HCT116 (cell line): ENCODE measurements around the gene CLK3. TPM values are rescaled to one million over a fixed set of nuclear protein-coding genes. Genes with fewer than 3 reads are reported as not detected.

Source experiments
- ATAC-seq: fragments of 200-7000 bp; cut with Tn5 transposase; 2 replicates; pipeline ENCODE4 v1.9.1; 2020; ENCODE audit warnings: mild to moderate bottlenecking, moderate library complexity
- BruUV-seq: library from RNA; stranded (reverse); fragments of 400-500 nt; replicated peaks from 2 replicates; lab custom pipeline; 2021; lab: Mats Ljungman, UMichigan
- CTCF ChIA-PET: fragments of 300-600 bp; sonication (Branson Sonifier 250); formaldehyde crosslinking; loops from one replicate; lab custom pipeline; 2021; ENCODE audit warnings: antibody characterized with exemption; lab: Charles Lee
- POLR2A ChIA-PET: fragments of 300-600, 350-600 bp; sonication (Branson Sonifier 250); formaldehyde crosslinking; loops from one replicate; lab custom pipeline; 2021; ENCODE audit warnings: antibody characterized with exemption; lab: Charles Lee
- RAD21 ChIA-PET, 2 experiments: fragments of 300-600 bp; sonication (Branson Sonifier 250); formaldehyde crosslinking; loops; one replicate each; lab custom pipeline; 2023; ENCODE audit warnings: low total read pairs in 2 of 2; ENCODE audit not compliant: uncharacterized antibody in 2 of 2, unreplicated experiment in 2 of 2, low non-redundant PET in 1 of 2; lab: Charles Lee
- DNase-seq: peaks from one replicate; pipeline ENCODE4 v3.0.0-alpha.2; 2010; ENCODE audit warnings: low read depth, low spot score
- H2AFZ ChIP-seq: fragments of 200-600 bp; shearing (Covaris generic), sonication (generic); 2 replicates; pipeline ENCODE4 v1.6.1; 2017; ENCODE audit warnings: low read depth, mixed run types, mixed read lengths, antibody characterized with exemption, low read length; ENCODE audit not compliant: poor library complexity, severe bottlenecking
- H3K27ac ChIP-seq: 2 replicates; pipeline ENCODE4 v1.5.1; 2012; ENCODE audit warnings: low read depth, low read length
- H3K27me3 ChIP-seq: fragments of 200-600 bp; sonication (generic); 2 replicates; pipeline ENCODE4 v1.6.1; 2016; ENCODE audit warnings: mixed run types, low read length, mixed read lengths; ENCODE audit not compliant: insufficient read depth
- H3K36me3 ChIP-seq, 2 experiments: fragments of 200-500 bp in 1 of 2; fragments of 200-600 bp in 1 of 2; sonication (Bioruptor generic) in 1 of 2; sonication (generic) in 1 of 2; 2 replicates each; pipeline versions ENCODE4 v1.5.1 to v1.6.1; 2014 to 2016; ENCODE audit warnings: low read length in 2 of 2, inconsistent platforms in 1 of 2, mixed read lengths in 1 of 2, mixed run types in 1 of 2; ENCODE audit not compliant: insufficient read depth in 2 of 2, control insufficient read depth in 1 of 2
- H3K4me1 ChIP-seq, 2 experiments: fragments of 200-600 bp in 1 of 2; sonication (generic) in 1 of 2; 2 replicates each; pipeline versions ENCODE4 v1.5.1 to v1.6.1; 2012 to 2017; ENCODE audit warnings: low read length in 2 of 2, inconsistent platforms in 1 of 2, mild to moderate bottlenecking in 1 of 2, mixed read lengths in 1 of 2, mixed run types in 1 of 2, moderate library complexity in 1 of 2; ENCODE audit not compliant: insufficient read depth in 2 of 2, control insufficient read depth in 1 of 2
- H3K4me2 ChIP-seq: fragments of 200-600 bp; sonication (generic); 2 replicates; pipeline ENCODE4 v1.6.1; 2017; ENCODE audit warnings: mixed run types, low read length, mixed read lengths
- H3K4me3 ChIP-seq, 2 experiments: fragments of 200-600 bp in 1 of 2; sonication (generic) in 1 of 2; replicated peaks in 1 of 2; 2 replicates each; pipeline ENCODE4 v1.5.1; 2011 to 2016; ENCODE audit warnings: low read length in 2 of 2, control low read depth in 1 of 2, low read depth in 1 of 2, mild to moderate bottlenecking in 1 of 2, mixed read lengths in 1 of 2, mixed run types in 1 of 2
- H3K79me2 ChIP-seq: fragments of 200-600 bp; sonication (generic); 2 replicates; pipeline ENCODE4 v1.6.1; 2017; ENCODE audit warnings: mild to moderate bottlenecking, mixed run types, low read length, moderate library complexity, mixed read lengths; ENCODE audit not compliant: insufficient read depth
- H3K9ac ChIP-seq: fragments of 200-600 bp; sonication (generic); 2 replicates; pipeline ENCODE4 v1.6.1; 2016; ENCODE audit warnings: low read length, mixed read lengths
- H3K9me2 ChIP-seq: fragments of 200-600 bp; sonication (generic), shearing (Covaris generic); 2 replicates; pipeline ENCODE4 v1.6.1; 2017; ENCODE audit warnings: mixed run types, mild to moderate bottlenecking, moderate library complexity; ENCODE audit not compliant: insufficient read depth
- H3K9me3 ChIP-seq, 2 experiments: fragments of 200-500 bp in 1 of 2; fragments of 200-600 bp in 1 of 2; sonication (Bioruptor generic) in 1 of 2; sonication (generic) in 1 of 2; 2 replicates each; pipeline ENCODE4 v1.6.1; 2014 to 2017; ENCODE audit warnings: low read length in 2 of 2, mixed read lengths in 2 of 2, inconsistent platforms in 1 of 2, low read depth in 1 of 2, mild to moderate bottlenecking in 1 of 2, mixed run types in 1 of 2, moderate library complexity in 1 of 2; ENCODE audit not compliant: control insufficient read depth in 1 of 2, insufficient read depth in 1 of 2
- H4K20me1 ChIP-seq: fragments of 200-600 bp; sonication (generic), shearing (Covaris generic); 2 replicates; pipeline ENCODE4 v1.6.1; 2017; ENCODE audit warnings: mixed run types, mild to moderate bottlenecking, moderate library complexity; ENCODE audit not compliant: insufficient read depth
- ATF3 ChIP-seq: IDR thresholded peaks from 2 replicates; pipeline ENCODE4 v1.6.1; 2012
- CBX3 ChIP-seq: IDR thresholded peaks from 2 replicates; pipeline ENCODE4 v1.6.1; 2012; ENCODE audit warnings: low read depth
- EGR1 ChIP-seq: IDR thresholded peaks from 2 replicates; pipeline ENCODE4 v1.6.1; 2012; ENCODE audit warnings: low read depth
- EZH2 ChIP-seq: fragments of 200-600 bp; sonication (generic); IDR thresholded peaks from 2 replicates; pipeline ENCODE4 v1.6.1; 2017; ENCODE audit warnings: antibody characterized with exemption, mixed run types
- FOSL1 ChIP-seq: IDR thresholded peaks from 2 replicates; pipeline ENCODE4 v1.6.1; 2012; ENCODE audit warnings: low read depth
- JUND ChIP-seq: IDR thresholded peaks from 2 replicates; pipeline ENCODE4 v1.6.1; 2012
- MAX ChIP-seq: IDR thresholded peaks from 2 replicates; pipeline ENCODE4 v1.6.1; 2012
- POLR2A ChIP-seq: IDR thresholded peaks from 2 replicates; pipeline ENCODE4 v1.7.0; 2011; ENCODE audit warnings: borderline replicate concordance; ENCODE audit not compliant: insufficient read depth, insufficient read length; ENCODE audit errors: extremely low read depth
- POLR2AphosphoS5 ChIP-seq: IDR thresholded peaks from 2 replicates; pipeline ENCODE4 v1.6.1; 2011; ENCODE audit warnings: mild to moderate bottlenecking, low read depth, low read length, moderate library complexity
- RAD21 ChIP-seq: IDR thresholded peaks from 2 replicates; pipeline ENCODE4 v1.6.1; 2012; ENCODE audit warnings: low read depth, mild to moderate bottlenecking
- SIN3A ChIP-seq: IDR thresholded peaks from 2 replicates; pipeline ENCODE4 v1.6.1; 2012; ENCODE audit warnings: low read depth
- SP1 ChIP-seq: IDR thresholded peaks from 2 replicates; pipeline ENCODE4 v1.6.1; 2012; ENCODE audit warnings: low read depth
- SRF ChIP-seq: IDR thresholded peaks from 2 replicates; pipeline ENCODE4 v1.6.1; 2012; ENCODE audit warnings: low read depth
- TCF7L2 ChIP-seq: IDR thresholded peaks from 2 replicates; pipeline ENCODE4 v1.7.0; 2011; ENCODE audit warnings: borderline replicate concordance, inconsistent platforms; ENCODE audit not compliant: insufficient read depth, insufficient read length; ENCODE audit errors: extremely low read depth
- YY1 ChIP-seq: IDR thresholded peaks from 2 replicates; pipeline ENCODE4 v1.6.1; 2011; ENCODE audit warnings: low read length, low read depth, moderate library complexity, mild to moderate bottlenecking; ENCODE audit not compliant: insufficient replicate concordance; ENCODE audit errors: extremely low read depth
- ZFX ChIP-seq: fragments of 450-650 bp; IDR thresholded peaks from 2 replicates; pipeline ENCODE4 v1.6.1; 2017
- ZNF274 ChIP-seq: fragments of 200-500 bp; sonication (Bioruptor generic); IDR thresholded peaks from 2 replicates; pipeline ENCODE4 v1.6.1; 2014; ENCODE audit warnings: mild to moderate bottlenecking, low read depth, low read length, inconsistent platforms
- intact Hi-C: fragments of 100-400 bp; cut with micrococcal nuclease; formaldehyde crosslinking; loops from 2 replicates; pipeline ENCODE4 v1.10.0; 2022
- total RNA-seq: library from RNA; stranded (reverse); gene quantifications from one replicate; pipeline ENCODE4 v1.2.1, GENCODE V29; 2021; ENCODE audit not compliant: unreplicated experiment
- TF ChIP-seq, protein P1 (sequence below), 3 experiments: fragments of 200-600 bp in 1 of 3; sonication (generic) in 1 of 3; IDR thresholded peaks in 2 of 3; conservative IDR thresholded peaks in 1 of 3; 2 replicates each; pipeline ENCODE4 v1.5.1; 2012 to 2017; ENCODE audit warnings: low read depth in 2 of 3, low read length in 2 of 3, antibody characterized with exemption in 1 of 3, borderline replicate concordance in 1 of 3, control low read depth in 1 of 3, mild to moderate bottlenecking in 1 of 3, mixed read lengths in 1 of 3, mixed run types in 1 of 3, moderate library complexity in 1 of 3; ENCODE audit not compliant: insufficient read depth in 1 of 3

The CLK3 gene
- total RNA-seq, 1 experiment from 2014 or later = 79.3 TPM

DNA sequence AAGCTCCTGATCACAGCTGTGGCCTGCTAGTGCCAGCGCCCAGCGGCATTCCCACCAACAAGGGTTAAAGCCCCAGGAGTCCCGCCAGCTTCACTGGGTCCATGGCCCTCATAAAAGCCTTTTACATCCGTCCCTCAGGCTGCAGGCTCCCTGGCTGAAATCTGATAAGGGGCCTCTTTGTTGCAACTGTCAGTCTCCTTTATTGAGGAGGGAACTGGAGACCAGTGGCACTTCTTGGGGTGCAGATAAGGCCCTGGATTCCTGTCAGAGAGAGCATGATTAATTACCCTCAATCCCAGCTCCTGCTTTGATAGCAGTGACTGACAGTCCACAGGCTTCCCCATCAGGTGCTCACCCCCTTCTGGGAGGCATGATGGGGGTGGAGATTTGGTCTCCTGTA is 30.9 kb upstream of the CLK3 start (continued):
- TF ChIP-seq RAD21 (no peak), SRF (no peak), TCF7L2 (no peak)
- TF ChIP-seq, protein P1, sequence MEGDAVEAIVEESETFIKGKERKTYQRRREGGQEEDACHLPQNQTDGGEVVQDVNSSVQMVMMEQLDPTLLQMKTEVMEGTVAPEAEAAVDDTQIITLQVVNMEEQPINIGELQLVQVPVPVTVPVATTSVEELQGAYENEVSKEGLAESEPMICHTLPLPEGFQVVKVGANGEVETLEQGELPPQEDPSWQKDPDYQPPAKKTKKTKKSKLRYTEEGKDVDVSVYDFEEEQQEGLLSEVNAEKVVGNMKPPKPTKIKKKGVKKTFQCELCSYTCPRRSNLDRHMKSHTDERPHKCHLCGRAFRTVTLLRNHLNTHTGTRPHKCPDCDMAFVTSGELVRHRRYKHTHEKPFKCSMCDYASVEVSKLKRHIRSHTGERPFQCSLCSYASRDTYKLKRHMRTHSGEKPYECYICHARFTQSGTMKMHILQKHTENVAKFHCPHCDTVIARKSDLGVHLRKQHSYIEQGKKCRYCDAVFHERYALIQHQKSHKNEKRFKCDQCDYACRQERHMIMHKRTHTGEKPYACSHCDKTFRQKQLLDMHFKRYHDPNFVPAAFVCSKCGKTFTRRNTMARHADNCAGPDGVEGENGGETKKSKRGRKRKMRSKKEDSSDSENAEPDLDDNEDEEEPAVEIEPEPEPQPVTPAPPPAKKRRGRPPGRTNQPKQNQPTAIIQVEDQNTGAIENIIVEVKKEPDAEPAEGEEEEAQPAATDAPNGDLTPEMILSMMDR (IDR thresholded peaks at IDR 0.05 in 2 of 3, conservative IDR thresholded peaks at IDR 0.05 in 1 of 3; ENCODE audit: borderline replicate concordance in 1 of 3, insufficient read depth in 1 of 3, low read depth in 2 of 3, low read length in 2 of 3) = no peak
- TF ChIP-seq, all 23 proteins: peak for 0

- H4K20me1 ChIP-seq = no peaks in the 10 kb centered on the region
- intact Hi-C loops = no loop called here
- peaks cover 14 to 18% of the 10 kb centered on the region in 2 experiments for H3K4me1 ChIP-seq
- H3K27me3 ChIP-seq = no peaks in the 10 kb centered on the region
- no peak overlapping the region for H3K4me2 ChIP-seq
- H2AFZ ChIP-seq = no peak overlapping the region
- H3K9me3 ChIP-seq = no peaks in the 10 kb centered on the region
- H3K4me3 ChIP-seq = no peak overlapping the region
- BruUV-seq = no TSS peak
- no peak overlapping the region for H3K27ac ChIP-seq
- no peak for ATAC-seq
- ChIA-PET RAD21 (no interaction called here), POLR2A (no interaction called here), CTCF (no interaction called here)
- H3K36me3 ChIP-seq = peaks cover 0 to 2% of the 10 kb centered on the region in 2 experiments; a peak in 1 of 4 replicates
- no peaks in the 10 kb centered on the region for H3K79me2 ChIP-seq
- no peak for TF ChIP-seq TCF7L2
- no peak for TF ChIP-seq EGR1
- TF ChIP-seq FOSL1 = no peak
- no peak for TF ChIP-seq POLR2A
- no peak for TF ChIP-seq CBX3
- TF ChIP-seq POLR2AphosphoS5 = no peak
- TF ChIP-seq, protein P1 (IDR thresholded peaks at IDR 0.05 in 2 of 3, conservative IDR thresholded peaks at IDR 0.05 in 1 of 3; ENCODE audit: borderline replicate concordance in 1 of 3, insufficient read depth in 1 of 3, low read depth in 2 of 3, low read length in 2 of 3) = no peak
- TF ChIP-seq JUND = no peak
- no peak for TF ChIP-seq SP1
- no peak for TF ChIP-seq ATF3
- TF ChIP-seq SIN3A = no peak
- TF ChIP-seq ZFX = no peak
- TF ChIP-seq ZNF274 = no peak
- TF ChIP-seq MAX = no peak
- TF ChIP-seq EZH2 = no peak
- no peak for TF ChIP-seq YY1
- no peak for DNase-seq
- H3K9ac ChIP-seq = no peak overlapping the region
- no peaks in the 10 kb centered on the region for H3K9me2 ChIP-seq
These were observed 30.4 kb upstream of the CLK3 start for GRCh38 chr15:74585191-74585590.
